Neural progenitor cell (in vitro differentiated cells): ENCODE data around the gene PRSS35. TPM values are rescaled to one million over a fixed set of nuclear protein-coding genes. Genes with fewer than 3 reads are reported as not detected.
"Not testable (repeated sequence)": the region's sequence is repeated elsewhere in the genome, so short reads cannot be mapped to it uniquely, and the experiment has no call there.

Source experiments
- DNase-seq: peaks from one replicate; pipeline ENCODE4 v3.0.0-alpha.2; 2016; ENCODE audit warnings: low spot score
- H2AFZ ChIP-seq: fragments of 200-600 bp; sonication (generic); replicated peaks from 2 replicates; pipeline ENCODE4 v1.6.1; 2016; ENCODE audit warnings: antibody characterized with exemption
- H3F3A ChIP-seq: fragments of 200-600 bp; sonication (generic); 2 replicates; pipeline ENCODE4 v1.6.1; 2016; ENCODE audit warnings: antibody characterized with exemption, low read depth
- H3K27ac ChIP-seq: fragments of 200-600 bp; sonication (generic); 2 replicates; pipeline ENCODE4 v1.5.1; 2016; ENCODE audit warnings: mild to moderate bottlenecking
- H3K27me3 ChIP-seq: fragments of 200-600 bp; sonication (generic); 2 replicates; pipeline ENCODE4 v1.6.1; 2016; ENCODE audit warnings: mild to moderate bottlenecking, moderate library complexity
- H3K36me3 ChIP-seq: fragments of 200-600 bp; sonication (generic); 2 replicates; pipeline ENCODE4 v1.5.1; 2016
- H3K4me1 ChIP-seq: fragments of 200-600 bp; sonication (generic); 2 replicates; pipeline ENCODE4 v1.6.1; 2016; ENCODE audit warnings: mixed run types
- H3K4me2 ChIP-seq: fragments of 200-600 bp; sonication (generic); 2 replicates; pipeline ENCODE4 v1.6.1; 2016
- H3K4me3 ChIP-seq: fragments of 200-600 bp; sonication (generic); 2 replicates; pipeline ENCODE4 v1.5.1; 2016
- H3K79me2 ChIP-seq: fragments of 200-600 bp; sonication (generic); 2 replicates; pipeline ENCODE4 v1.6.1; 2016; ENCODE audit warnings: low read depth
- H3K9ac ChIP-seq: fragments of 200-600 bp; sonication (generic); 2 replicates; pipeline ENCODE4 v1.6.1; 2016
- H3K9me3 ChIP-seq: fragments of 200-600 bp; sonication (generic); 2 replicates; pipeline ENCODE4 v1.5.1; 2016; ENCODE audit warnings: low read depth
- H4K20me1 ChIP-seq: fragments of 200-600 bp; sonication (generic); 2 replicates; pipeline ENCODE4 v1.6.1; 2016; ENCODE audit warnings: low read depth
- H3K27ac Mint-ChIP-seq: 3 replicates; pipeline ENCODE4 v1.8.0; 2021; ENCODE audit warnings: mixed read lengths
- H3K27me3 Mint-ChIP-seq: 2 replicates; pipeline ENCODE4 v1.8.0; 2022; ENCODE audit warnings: low read depth, mild to moderate bottlenecking, inconsistent platforms, moderate library complexity, mixed read lengths; ENCODE audit not compliant: insufficient read depth
- H3K36me3 Mint-ChIP-seq: 3 replicates; pipeline ENCODE4 v1.8.0; 2021; ENCODE audit warnings: mixed read lengths
- H3K4me1 Mint-ChIP-seq: 3 replicates; pipeline ENCODE4 v1.8.0; 2021; ENCODE audit warnings: mixed read lengths
- H3K4me3 Mint-ChIP-seq: 3 replicates; pipeline ENCODE4 v1.8.0; 2021; ENCODE audit warnings: mild to moderate bottlenecking, moderate library complexity, mixed read lengths
- H3K9me3 Mint-ChIP-seq: 3 replicates; pipeline ENCODE4 v1.8.0; 2020; ENCODE audit warnings: mixed read lengths
- EZH2 ChIP-seq: fragments of 200-600 bp; sonication (generic); IDR thresholded peaks from 2 replicates; pipeline ENCODE4 v1.6.1; 2017; ENCODE audit warnings: antibody characterized with exemption, mild to moderate bottlenecking, moderate library complexity
- EZH2phosphoT487 ChIP-seq: fragments of 200-600 bp; sonication (generic); IDR thresholded peaks from 2 replicates; pipeline ENCODE4 v1.6.1; 2017; ENCODE audit warnings: antibody characterized with exemption
- total RNA-seq: library from RNA; depleted of rRNA; stranded (reverse); fragments of >200 nt; gene quantifications from 2 replicates; pipeline ENCODE4 v1.2.3, GENCODE V29; 2015; ENCODE audit warnings: low replicate concordance
- TF ChIP-seq, protein P1 (sequence below): fragments of 200-600 bp; sonication (generic); IDR thresholded peaks from 2 replicates; pipeline ENCODE4 v1.5.1; 2017; ENCODE audit warnings: antibody characterized with exemption, mild to moderate bottlenecking

The PRSS35 gene
- total RNA-seq, 1 donor from 2014 or later = 4.5 TPM

DNA sequence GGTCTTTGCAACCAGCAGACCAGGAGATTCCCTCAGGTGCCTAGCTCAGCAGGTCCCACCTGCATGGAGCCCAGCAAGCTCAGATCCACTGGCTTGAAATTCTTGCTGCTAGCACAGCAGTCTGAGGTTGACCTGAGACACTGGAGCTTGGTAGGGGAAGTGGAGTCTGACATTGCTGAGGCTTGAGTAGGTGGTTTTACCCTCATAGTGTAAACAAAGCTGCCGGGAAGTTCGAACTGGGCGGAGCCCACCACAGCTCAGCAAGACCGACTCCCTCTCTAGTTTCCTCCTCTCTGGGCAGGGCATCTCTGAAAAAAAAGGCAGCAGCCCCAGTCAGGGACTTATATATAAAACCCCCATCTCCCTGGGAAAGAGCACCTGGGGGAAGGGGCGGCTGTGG lies 34.3 kb downstream of the PRSS35 start:
- Histone ChIP-seq H3F3A (no peaks in the 10 kb centered on the region), H3K4me1 (no peaks in the 10 kb centered on the region), H4K20me1 (no peaks in the 10 kb centered on the region), H3K4me3 (no peak overlapping the region), H3K79me2 (no peaks in the 10 kb centered on the region), H3K27ac (no peak overlapping the region), H3K27me3 (no peaks in the 10 kb centered on the region), H3K9me3 (no peaks in the 10 kb centered on the region), H3K36me3 (no peaks in the 10 kb centered on the region), H2AFZ (peak overlapping the region; percentile 2), H3K9ac (no peak overlapping the region), H3K4me2 (no peak overlapping the region)
- no peak for DNase-seq
- no peak for TF ChIP-seq EZH2
- TF ChIP-seq EZH2phosphoT487 = no peak
- TF ChIP-seq, protein P1, sequence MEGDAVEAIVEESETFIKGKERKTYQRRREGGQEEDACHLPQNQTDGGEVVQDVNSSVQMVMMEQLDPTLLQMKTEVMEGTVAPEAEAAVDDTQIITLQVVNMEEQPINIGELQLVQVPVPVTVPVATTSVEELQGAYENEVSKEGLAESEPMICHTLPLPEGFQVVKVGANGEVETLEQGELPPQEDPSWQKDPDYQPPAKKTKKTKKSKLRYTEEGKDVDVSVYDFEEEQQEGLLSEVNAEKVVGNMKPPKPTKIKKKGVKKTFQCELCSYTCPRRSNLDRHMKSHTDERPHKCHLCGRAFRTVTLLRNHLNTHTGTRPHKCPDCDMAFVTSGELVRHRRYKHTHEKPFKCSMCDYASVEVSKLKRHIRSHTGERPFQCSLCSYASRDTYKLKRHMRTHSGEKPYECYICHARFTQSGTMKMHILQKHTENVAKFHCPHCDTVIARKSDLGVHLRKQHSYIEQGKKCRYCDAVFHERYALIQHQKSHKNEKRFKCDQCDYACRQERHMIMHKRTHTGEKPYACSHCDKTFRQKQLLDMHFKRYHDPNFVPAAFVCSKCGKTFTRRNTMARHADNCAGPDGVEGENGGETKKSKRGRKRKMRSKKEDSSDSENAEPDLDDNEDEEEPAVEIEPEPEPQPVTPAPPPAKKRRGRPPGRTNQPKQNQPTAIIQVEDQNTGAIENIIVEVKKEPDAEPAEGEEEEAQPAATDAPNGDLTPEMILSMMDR = no peak
- Mint-ChIP-seq H3K4me3 (no peak overlapping the region), H3K9me3 (peaks cover 10% of the 10 kb centered on the region), H3K4me1 (no peaks in the 10 kb centered on the region), H3K27me3 (no peaks in the 10 kb centered on the region), H3K36me3 (no peaks in the 10 kb centered on the region), H3K27ac (no peak overlapping the region)

DNA sequence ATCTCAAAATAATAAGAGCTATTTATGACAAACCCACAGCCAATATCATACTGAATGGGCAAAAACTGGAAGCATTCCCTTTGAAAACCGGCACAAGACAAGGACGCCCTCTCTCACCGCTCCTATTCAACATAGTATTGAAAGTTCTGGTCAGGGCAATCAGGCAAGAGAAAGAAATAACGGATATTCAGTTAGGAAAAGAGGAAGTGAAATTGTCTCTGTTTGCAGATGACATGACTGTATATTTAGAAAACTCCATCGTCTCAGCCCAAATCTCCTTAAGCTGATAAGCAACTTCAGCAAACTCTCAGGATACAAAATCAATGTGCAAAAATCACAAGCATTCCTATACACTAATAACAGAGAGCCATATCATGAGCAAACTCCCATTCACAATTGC lies 38.1 kb downstream of the PRSS35 start:
- not testable (repeated sequence) for H3K9me3 Mint-ChIP-seq, H3K4me1 Mint-ChIP-seq, H3K79me2 ChIP-seq, H3K27ac ChIP-seq, H2AFZ ChIP-seq, H3K4me3 ChIP-seq, H3K36me3 ChIP-seq, H3K4me2 ChIP-seq, H3K36me3 Mint-ChIP-seq, H3K27me3 ChIP-seq, DNase-seq, H3F3A ChIP-seq, H3K27me3 Mint-ChIP-seq, H3K27ac Mint-ChIP-seq, H3K4me3 Mint-ChIP-seq, H3K9ac ChIP-seq, H3K9me3 ChIP-seq, H3K4me1 ChIP-seq, H4K20me1 ChIP-seq

DNA sequence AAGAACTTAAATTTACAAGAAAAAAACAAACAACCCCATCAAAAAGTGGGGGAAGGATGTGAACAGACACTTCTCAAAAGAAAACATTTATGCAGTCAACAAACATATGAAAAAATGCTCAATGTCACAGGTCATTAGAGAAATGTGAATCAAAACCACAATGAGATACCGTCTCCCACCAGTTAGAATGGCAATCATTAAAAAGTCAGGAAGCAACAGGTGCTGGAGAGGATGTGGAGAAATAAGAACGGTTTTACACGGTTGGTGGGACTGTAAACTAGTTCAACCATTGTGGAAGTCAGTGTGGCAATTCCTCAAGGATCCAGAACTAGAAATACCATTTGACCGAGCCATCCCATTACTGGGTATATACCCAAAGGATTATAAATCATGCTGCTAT lies 39.4 kb downstream of the PRSS35 start:
- not testable (repeated sequence) for H3K9ac ChIP-seq, H3K9me3 Mint-ChIP-seq, H3K27me3 Mint-ChIP-seq, H3K36me3 ChIP-seq, H3K4me3 ChIP-seq, H3K9me3 ChIP-seq, H3K27ac Mint-ChIP-seq, H3K36me3 Mint-ChIP-seq, H2AFZ ChIP-seq, H3F3A ChIP-seq, H4K20me1 ChIP-seq, H3K4me2 ChIP-seq, H3K27me3 ChIP-seq, DNase-seq, H3K4me1 ChIP-seq, H3K79me2 ChIP-seq, H3K4me1 Mint-ChIP-seq, H3K27ac ChIP-seq, H3K4me3 Mint-ChIP-seq

DNA sequence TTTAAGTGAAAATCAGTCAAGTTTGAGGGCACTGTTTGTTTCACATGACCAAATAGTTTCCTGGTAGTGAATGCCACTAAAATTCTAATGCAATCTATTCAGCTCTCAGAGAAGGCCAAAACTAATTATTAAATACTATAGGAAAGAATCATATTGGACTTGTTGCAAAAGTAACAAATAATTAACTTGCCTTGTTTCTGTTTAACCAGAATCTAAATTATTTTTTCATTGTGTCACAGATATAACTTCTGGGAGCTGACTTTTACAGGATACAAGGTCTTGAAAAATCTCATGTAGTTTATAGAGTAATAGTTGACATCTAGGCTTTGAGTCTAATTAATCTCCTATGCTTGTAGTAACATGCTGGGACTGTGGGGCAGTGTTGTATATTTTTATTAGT lies 44.5 kb downstream of the PRSS35 start:
- Mint-ChIP-seq H3K27me3 (peaks cover 2% of the 10 kb centered on the region), H3K36me3 (no peaks in the 10 kb centered on the region), H3K4me3 (no peak overlapping the region), H3K9me3 (no peaks in the 10 kb centered on the region), H3K4me1 (peaks cover 4% of the 10 kb centered on the region), H3K27ac (no peak overlapping the region)
- Histone ChIP-seq H3K9me3 (no peaks in the 10 kb centered on the region), H4K20me1 (no peaks in the 10 kb centered on the region), H3K79me2 (no peaks in the 10 kb centered on the region), H3K4me3 (no peak overlapping the region), H2AFZ (no peak overlapping the region), H3K27me3 (no peaks in the 10 kb centered on the region), H3K4me1 (no peaks in the 10 kb centered on the region), H3K36me3 (no peaks in the 10 kb centered on the region), H3K4me2 (no peak overlapping the region), H3F3A (no peaks in the 10 kb centered on the region), H3K27ac (no peak overlapping the region), H3K9ac (no peak overlapping the region)
- no peak for DNase-seq
- TF ChIP-seq EZH2phosphoT487 (no peak), EZH2 (no peak)
- TF ChIP-seq, protein P1 = no peak
